Peyer's patch (tissue), 4 donors: ENCODE results near the gene ZNF69. TPM values are rescaled to one million over a fixed set of nuclear protein-coding genes. Genes with fewer than 3 reads are reported as not detected.
"Not testable (repeated sequence)": the region's sequence is repeated elsewhere in the genome, so short reads cannot be mapped to it uniquely, and the experiment has no call there.

Source experiments
- DNase-seq, 3 donors: peaks; one replicate each; pipeline ENCODE4 v3.0.0-alpha.2; 2017 to 2019
- H3K27ac ChIP-seq, 4 donors: fragments of 200-600 bp; sonication (generic); one replicate each; pipeline ENCODE4 v1.5.1; 2016 to 2019
- H3K27me3 ChIP-seq, 2 donors: fragments of 200-600 bp; sonication (generic); one replicate each; pipeline ENCODE4 v1.5.1; 2019
- H3K36me3 ChIP-seq, 3 donors: fragments of 200-600 bp; sonication (generic); one replicate each; pipeline ENCODE4 v1.5.1; 2016 to 2019
- H3K4me1 ChIP-seq, 4 donors: fragments of 200-600 bp; sonication (generic); one replicate each; pipeline ENCODE4 v1.5.1; 2016 to 2019
- H3K4me3 ChIP-seq, 4 donors: fragments of 200-600 bp; sonication (generic); 1 replicate in 3 of 4; 2 replicates in 1 of 4; pipeline ENCODE4 v1.5.1; 2016 to 2019; ENCODE audit warnings: mild to moderate bottlenecking in 1 of 4
- H3K9me3 ChIP-seq, 4 donors: fragments of 200-600 bp; sonication (generic); one replicate each; pipeline ENCODE4 v1.5.1; 2016 to 2019; ENCODE audit warnings: mild to moderate bottlenecking in 1 of 4
- POLR2A ChIP-seq, 2 donors: fragments of 450-650 bp; IDR thresholded peaks; one replicate each; pipeline ENCODE4 v1.5.1; 2017; ENCODE audit warnings: antibody characterized with exemption in 2 of 2, mild to moderate bottlenecking in 2 of 2, moderate library complexity in 2 of 2
- total RNA-seq, 4 donors: library from RNA; depleted of rRNA; stranded (reverse); fragments of >200 nt; gene quantifications; one replicate each; pipeline ENCODE4 v1.1.0, GENCODE V29; 2016
- TF ChIP-seq, protein P1 (sequence below), 6 experiments: fragments of 450-650 bp in 4 of 6; fragments of 200-600 bp in 2 of 6; sonication (generic) in 1 of 6; IDR thresholded peaks; one replicate each; pipeline ENCODE4 v1.5.1; 2017 to 2019; ENCODE audit warnings: antibody characterized with exemption in 6 of 6, mild to moderate bottlenecking in 3 of 6, moderate library complexity in 1 of 6

The ZNF69 gene
- total RNA-seq, 4 donors from 2014 or later, result 8.9 to 19.8 (median 14.5) TPM

DNA sequence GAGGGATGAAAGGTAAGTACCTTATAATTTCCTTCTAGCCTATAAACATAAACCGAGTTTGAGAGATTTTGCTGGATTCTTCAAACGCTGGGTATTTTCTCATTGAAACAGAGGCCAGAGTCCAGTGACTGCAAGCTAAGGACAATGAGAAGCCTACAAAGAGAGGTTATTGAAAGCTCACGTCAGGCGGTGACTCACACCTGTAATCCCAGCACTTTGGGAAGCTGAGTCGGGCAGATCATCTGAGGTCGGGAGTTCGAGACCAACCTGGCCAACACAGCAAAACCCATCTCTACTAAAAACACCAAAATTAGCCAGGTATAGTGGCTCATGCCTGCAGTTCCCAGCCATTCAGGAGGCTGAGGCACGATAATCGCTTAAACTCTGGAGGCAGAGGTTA, 15.0 kb upstream of the ZNF69 start:
- TF ChIP-seq POLR2A (IDR thresholded peaks at IDR 0.05), result no peak
- TF ChIP-seq, protein P1, sequence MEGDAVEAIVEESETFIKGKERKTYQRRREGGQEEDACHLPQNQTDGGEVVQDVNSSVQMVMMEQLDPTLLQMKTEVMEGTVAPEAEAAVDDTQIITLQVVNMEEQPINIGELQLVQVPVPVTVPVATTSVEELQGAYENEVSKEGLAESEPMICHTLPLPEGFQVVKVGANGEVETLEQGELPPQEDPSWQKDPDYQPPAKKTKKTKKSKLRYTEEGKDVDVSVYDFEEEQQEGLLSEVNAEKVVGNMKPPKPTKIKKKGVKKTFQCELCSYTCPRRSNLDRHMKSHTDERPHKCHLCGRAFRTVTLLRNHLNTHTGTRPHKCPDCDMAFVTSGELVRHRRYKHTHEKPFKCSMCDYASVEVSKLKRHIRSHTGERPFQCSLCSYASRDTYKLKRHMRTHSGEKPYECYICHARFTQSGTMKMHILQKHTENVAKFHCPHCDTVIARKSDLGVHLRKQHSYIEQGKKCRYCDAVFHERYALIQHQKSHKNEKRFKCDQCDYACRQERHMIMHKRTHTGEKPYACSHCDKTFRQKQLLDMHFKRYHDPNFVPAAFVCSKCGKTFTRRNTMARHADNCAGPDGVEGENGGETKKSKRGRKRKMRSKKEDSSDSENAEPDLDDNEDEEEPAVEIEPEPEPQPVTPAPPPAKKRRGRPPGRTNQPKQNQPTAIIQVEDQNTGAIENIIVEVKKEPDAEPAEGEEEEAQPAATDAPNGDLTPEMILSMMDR (IDR thresholded peaks at IDR 0.05), result no peak
- Histone ChIP-seq H3K9me3 (peaks cover 0 to 38% (median 9%) of the 10 kb centered on the region in 4 donors), H3K27ac (no peak overlapping the region), H3K4me3 (no peak overlapping the region), H3K27me3 (no peaks in the 10 kb centered on the region), H3K4me1 (no peaks in the 10 kb centered on the region), H3K36me3 (peaks cover 0 to 17% (median 0%) of the 10 kb centered on the region in 3 donors)
- DNase-seq, result no peak

DNA sequence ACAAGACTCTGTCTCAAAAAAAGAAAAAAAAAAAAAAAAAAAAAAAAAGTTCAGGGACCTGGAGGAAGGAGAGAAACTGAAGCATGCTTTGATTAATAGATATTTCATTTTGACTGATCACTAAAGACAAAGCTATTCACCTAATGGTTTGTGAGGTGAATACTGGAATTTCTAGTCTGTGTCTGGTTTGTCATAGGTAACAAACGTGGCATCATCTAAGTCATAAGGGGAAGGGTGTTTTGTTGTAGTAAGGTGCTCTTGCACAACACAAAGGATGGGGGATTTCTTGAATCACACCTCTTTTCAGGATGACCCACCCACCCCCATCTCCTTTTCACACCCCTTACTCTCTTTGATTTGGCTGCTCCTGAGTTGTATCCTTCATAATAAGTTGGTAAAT, 13.8 kb upstream of the ZNF69 start:
- Histone ChIP-seq H3K27me3 (no peaks in the 10 kb centered on the region), H3K36me3 (peaks cover 0 to 6% (median 0%) of the 10 kb centered on the region in 3 donors), H3K27ac (no peak overlapping the region), H3K4me1 (no peaks in the 10 kb centered on the region), H3K9me3 (peaks cover 0 to 26% (median 4%) of the 10 kb centered on the region in 4 donors), H3K4me3 (no peak overlapping the region)
- no peak for DNase-seq
- no peak for TF ChIP-seq POLR2A (IDR thresholded peaks at IDR 0.05)
- TF ChIP-seq, protein P1 (IDR thresholded peaks at IDR 0.05), result no peak

- not testable (repeated sequence) for H3K9me3 ChIP-seq, H3K36me3 ChIP-seq, H3K27ac ChIP-seq, H3K4me1 ChIP-seq, H3K27me3 ChIP-seq, H3K4me3 ChIP-seq
- TF ChIP-seq, protein P1 (IDR thresholded peaks at IDR 0.05), result peak in 4 of 6 experiments; percentile 12 to 30 (median 22)
- peak in 1 of 3 donors; percentile 62 for DNase-seq
Measured at GRCh38 chr19:11879687-11880266, 7.8 kb upstream of the ZNF69 start.

- Histone ChIP-seq H3K27ac (no peak overlapping the region), H3K27me3 (no peaks in the 10 kb centered on the region), H3K9me3 (peaks cover 0 to 5% (median 0%) of the 10 kb centered on the region in 4 donors), H3K4me1 (peaks cover 0 to 4% (median 0%) of the 10 kb centered on the region in 4 donors), H3K36me3 (no peaks in the 10 kb centered on the region), H3K4me3 (no peak overlapping the region)
- no peak for DNase-seq
- TF ChIP-seq, protein P1 (IDR thresholded peaks at IDR 0.05), result no peak
- no peak for TF ChIP-seq POLR2A (IDR thresholded peaks at IDR 0.05)
Measured at GRCh38 chr19:11880598-11880997, 7.0 kb upstream of the ZNF69 start.

DNA sequence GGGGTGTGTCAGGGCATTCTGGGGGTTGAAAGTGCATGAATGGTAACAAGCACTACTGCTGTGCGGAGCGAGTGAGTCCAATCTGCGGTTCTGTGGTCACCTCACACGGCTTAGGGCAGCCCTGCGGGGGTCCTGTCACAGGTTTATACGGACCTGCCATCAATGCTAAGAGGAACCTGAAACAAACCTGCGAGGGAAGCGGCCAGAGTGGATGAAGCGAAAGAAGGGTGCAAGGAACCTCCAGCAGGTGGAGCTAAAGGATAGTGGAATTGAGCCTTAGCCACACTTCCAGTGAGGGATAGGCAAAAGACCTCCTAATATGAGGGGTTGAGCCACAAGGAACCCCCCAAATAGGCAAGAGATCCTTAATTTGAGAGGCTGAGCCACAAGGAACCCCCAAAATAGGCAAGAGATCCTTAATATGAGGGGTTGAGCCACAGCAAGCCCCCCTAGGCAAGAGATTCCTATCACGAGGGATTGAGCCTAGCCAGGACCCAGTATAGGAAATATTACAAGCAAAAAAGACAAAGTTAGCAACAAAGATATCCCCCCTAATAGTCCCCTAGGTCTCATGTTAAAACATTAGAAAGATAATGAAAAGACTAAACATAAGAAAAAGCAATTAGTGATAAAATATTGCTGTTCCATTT, 6.3 kb upstream of the ZNF69 start:
- no peak overlapping the region for H3K4me3 ChIP-seq
- peaks cover 0 to 5% (median 0%) of the 10 kb centered on the region in 4 donors for H3K9me3 ChIP-seq
- H3K36me3 ChIP-seq, result no peaks in the 10 kb centered on the region
- peaks cover 0 to 4% (median 0%) of the 10 kb centered on the region in 4 donors for H3K4me1 ChIP-seq
- TF ChIP-seq, protein P1 (IDR thresholded peaks at IDR 0.05), result peak in 5 of 6 experiments; percentile 50 to 78 (median 77)
- TF ChIP-seq POLR2A (IDR thresholded peaks at IDR 0.05), result no peak
- no peak overlapping the region for H3K27ac ChIP-seq
- DNase-seq, result peak; percentile 51 to 84 (median 59)
- H3K27me3 ChIP-seq, result no peaks in the 10 kb centered on the region
